GM12864 (cell line): ENCODE measurements around the gene CDK14.

Experiments
- DNase-seq: peaks from one replicate; pipeline ENCODE4 v3.0.0-alpha.2; 2011; ENCODE audit warnings: low read depth
- H3K4me3 ChIP-seq: 2 replicates; pipeline ENCODE4 v1.5.1; 2011; ENCODE audit warnings: mild to moderate bottlenecking, low read depth, low read length, control low read depth
- CTCF ChIP-seq: IDR thresholded peaks from 2 replicates; pipeline ENCODE4 v1.5.1; 2011; ENCODE audit warnings: low read depth, mild to moderate bottlenecking, moderate library complexity, low read length, control low read depth, inconsistent platforms; ENCODE audit errors: missing control alignments

The CDK14 gene

GRCh38 chr7:90903841-90904240 is 307.7 kb downstream of the CDK14 start:
- no peak for TF ChIP-seq CTCF
- no peak overlapping the region for H3K4me3 ChIP-seq
- no peak for DNase-seq

GRCh38 chr7:90910136-90910535 is 314.0 kb downstream of the CDK14 start:
- TF ChIP-seq CTCF: no peak
- DNase-seq: no peak
- no peak overlapping the region for H3K4me3 ChIP-seq

GRCh38 chr7:90916319-90916718 is 320.2 kb downstream of the CDK14 start:
- H3K4me3 ChIP-seq: no peak overlapping the region
- DNase-seq: no peak
- TF ChIP-seq CTCF: no peak

- TF ChIP-seq CTCF: no peak
- no peak overlapping the region for H3K4me3 ChIP-seq
- no peak for DNase-seq
Observed at GRCh38 chr7:90917539-90917938, 321.4 kb downstream of the CDK14 start.

- H3K4me3 ChIP-seq: no peak overlapping the region
- no peak for DNase-seq
- TF ChIP-seq CTCF: no peak
Observed at GRCh38 chr7:90918303-90918702, 322.2 kb downstream of the CDK14 start.

DNA sequence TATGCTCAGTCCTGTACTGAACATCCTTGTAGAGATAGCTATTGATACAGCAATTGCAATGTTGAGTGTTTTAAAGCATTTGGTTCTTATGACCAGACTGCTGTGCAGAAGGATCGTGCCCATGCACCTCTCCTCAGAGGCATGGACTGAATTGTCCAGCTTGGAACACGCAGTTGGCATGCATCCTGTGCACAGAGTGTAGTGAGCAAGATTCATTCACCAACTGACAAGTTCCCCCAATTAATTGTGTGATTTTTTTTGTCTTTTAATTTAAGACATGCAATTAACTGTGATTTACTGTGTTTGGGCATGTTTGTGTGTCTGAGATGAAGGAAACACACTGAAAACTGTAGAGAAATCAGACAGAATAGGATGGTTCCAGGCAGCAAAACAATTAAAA is 323.7 kb downstream of the CDK14 start:
- no peak for DNase-seq
- no peak overlapping the region for H3K4me3 ChIP-seq
- no peak for TF ChIP-seq CTCF

DNA sequence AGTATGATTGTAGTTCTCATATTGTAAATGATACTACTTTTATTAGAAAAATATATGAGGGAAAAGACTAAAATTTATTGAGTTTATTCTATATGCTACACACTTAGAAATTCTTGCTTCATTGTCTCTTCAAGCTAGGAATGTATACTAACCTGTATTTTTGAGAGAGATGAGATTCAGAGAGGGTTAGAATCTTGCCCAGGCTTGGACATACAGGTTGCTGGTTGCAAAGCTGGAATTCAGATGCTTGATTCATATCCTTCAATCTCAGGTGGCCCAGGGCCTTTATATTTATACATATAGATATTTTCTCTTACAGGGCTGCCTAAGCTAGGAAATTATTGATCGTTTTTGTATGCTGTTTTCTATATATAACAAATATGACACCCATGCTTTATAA is 324.2 kb downstream of the CDK14 start:
- no peak for TF ChIP-seq CTCF
- no peak overlapping the region for H3K4me3 ChIP-seq
- no peak for DNase-seq
